ENCODE data around the gene ARNT2.
A peak's percentile ranks its signal among the peaks of the same experiment; 100 is the strongest.
"Not testable (repeated sequence)": the region's sequence is repeated elsewhere in the genome, so short reads cannot be mapped to it uniquely, and the experiment has no call there.

ARNT2 gene

GRCh38 chr15:80404057-80404760, at the start of gene ARNT2:
TSS of gene ARNT2 (plus strand) at chr15:80404382. CDS start at chr15:80404516, 134 bp downstream.
- DNase-seq, result peak; percentile 37

- no peak for DNase-seq
These were observed 37.1 kb upstream of the ARNT2 start for GRCh38 chr15:80367094-80367493.

- DNase-seq, result no peak
These were observed 36.5 kb upstream of the ARNT2 start for GRCh38 chr15:80367661-80368060.

GRCh38 chr15:80371924-80372323, 32.3 kb upstream of the ARNT2 start:
- no peak for DNase-seq

GRCh38 chr15:80374441-80374840, 29.7 kb upstream of the ARNT2 start:
- no peak for DNase-seq

GRCh38 chr15:80375968-80376891, 28.0 kb upstream of the ARNT2 start:
- no peak for DNase-seq

GRCh38 chr15:80379693-80380092, 24.5 kb upstream of the ARNT2 start:
- no peak for DNase-seq

- DNase-seq, result no peak
These were observed 24.0 kb upstream of the ARNT2 start for GRCh38 chr15:80380154-80380553.

- no peak for DNase-seq
These were observed 21.9 kb upstream of the ARNT2 start for GRCh38 chr15:80382285-80382684.

GRCh38 chr15:80384432-80384831, 19.8 kb upstream of the ARNT2 start:
- DNase-seq, result peak; percentile 73

- peak; percentile 85 for DNase-seq
These were observed 18.0 kb upstream of the ARNT2 start for GRCh38 chr15:80386151-80386550.

- no peak for DNase-seq
These were observed 15.9 kb upstream of the ARNT2 start for GRCh38 chr15:80388326-80388725.

- no peak for DNase-seq
These were observed 14.8 kb upstream of the ARNT2 start for GRCh38 chr15:80389370-80389769.

- not testable (repeated sequence) for DNase-seq
These were observed 13.2 kb upstream of the ARNT2 start for GRCh38 chr15:80390942-80391341.

GRCh38 chr15:80395616-80396015, 8.6 kb upstream of the ARNT2 start:
- DNase-seq, result no peak

GRCh38 chr15:80396096-80396495, 8.1 kb upstream of the ARNT2 start:
- peak; percentile 79 for DNase-seq

GRCh38 chr15:80399508-80399907, 4.7 kb upstream of the ARNT2 start:
- no peak for DNase-seq

GRCh38 chr15:80401456-80401855, 2.7 kb upstream of the ARNT2 start:
- DNase-seq, result peak; percentile 7

- no peak for DNase-seq
These were observed 1.8 kb upstream of the ARNT2 start for GRCh38 chr15:80402339-80402738.

- DNase-seq, result peak; percentile 23
These were observed 498 bp upstream of the ARNT2 start for GRCh38 chr15:80403712-80404056.

- DNase-seq, result peak; percentile 37
These were observed 775 bp downstream of the ARNT2 start for GRCh38 chr15:80404761-80405553.

GRCh38 chr15:80405554-80405850, 1.3 kb downstream of the ARNT2 start:
- no peak for DNase-seq

GRCh38 chr15:80405970-80406369, 1.8 kb downstream of the ARNT2 start:
- DNase-seq, result no peak
